GM12878 (cell line): ENCODE results near the gene MRPS27. TPM values are rescaled to one million over a fixed set of nuclear protein-coding genes. Genes with fewer than 3 reads are reported as not detected.

Experiments used
- ATAC-seq: fragments of 200-7000 bp; cut with Tn5 transposase; 3 replicates; pipeline ENCODE4 v1.9.1; 2020; ENCODE audit warnings: mild to moderate bottlenecking, moderate library complexity
- BruUV-seq: library from RNA; stranded (reverse); fragments of 400-500 nt; replicated peaks from 2 replicates; lab custom pipeline; 2021; lab: Mats Ljungman, UMichigan
- CTCF ChIA-PET: fragments of 300-600 bp; sonication (Branson Sonifier 250); formaldehyde crosslinking; extraction: SDS; loops from one replicate; lab custom pipeline; 2021; ENCODE audit warnings: inconsistent platforms; lab: Yijun Ruan, JAX
- POLR2A ChIA-PET: fragments of 350-600 bp; formaldehyde crosslinking; extraction: SDS; loops from one replicate; lab custom pipeline; 2021; ENCODE audit warnings: inconsistent platforms; lab: Charles Lee
- RAD21 ChIA-PET: fragments of 300-600 bp; sonication (Branson Sonifier 250); formaldehyde crosslinking; loops from one replicate; lab custom pipeline; 2023; ENCODE audit warnings: antibody characterized with exemption; ENCODE audit not compliant: unreplicated experiment; lab: Charles Lee
- SMC1A ChIA-PET: fragments of 300-600 bp; sonication (Branson Sonifier 250); formaldehyde crosslinking; loops from one replicate; lab custom pipeline; 2023; ENCODE audit not compliant: unreplicated experiment, uncharacterized antibody; lab: Charles Lee
- DNase-seq: peaks from one replicate; pipeline ENCODE4 v3.0.0-alpha.2; 2011; ENCODE audit warnings: low read depth, low spot score
- FAIRE-seq: peaks from 3 replicates; lab custom pipeline; 2011; peaks lifted over from hg19 to GRCh38; lab: Jason Lieb, UNC
- H2AFZ ChIP-seq: 2 replicates; pipeline ENCODE4 v1.6.0; 2011; ENCODE audit warnings: low read depth, low read length, control low read depth; ENCODE audit not compliant: control insufficient read depth
- H3K27ac ChIP-seq: 2 replicates; pipeline ENCODE4 v1.5.1; 2011; ENCODE audit warnings: control low read depth; ENCODE audit not compliant: control insufficient read depth, insufficient read depth
- H3K27me3 ChIP-seq, 2 experiments: replicated peaks in 1 of 2; 2 replicates each; pipeline versions ENCODE4 v1.6.0 to v1.6.1; 2011; ENCODE audit warnings: low read length in 1 of 2; ENCODE audit not compliant: control insufficient read depth in 2 of 2, insufficient read depth in 2 of 2
- H3K36me3 ChIP-seq, 2 experiments: 2 replicates each; pipeline ENCODE4 v1.5.1; 2011; ENCODE audit warnings: low read length in 1 of 2; ENCODE audit not compliant: control insufficient read depth in 2 of 2, insufficient read depth in 2 of 2
- H3K4me1 ChIP-seq: 2 replicates; pipeline ENCODE4 v1.6.1; 2011; ENCODE audit warnings: mild to moderate bottlenecking, low read length, moderate library complexity, mixed read lengths; ENCODE audit not compliant: control insufficient read depth, insufficient read depth
- H3K4me2 ChIP-seq: 2 replicates; pipeline ENCODE4 v1.6.0; 2011; ENCODE audit warnings: control low read depth; ENCODE audit not compliant: control insufficient read depth, insufficient read depth
- H3K4me3 ChIP-seq: fragments of 200-600 bp; sonication (generic); 2 replicates; pipeline ENCODE4 v1.5.1; 2016
- H3K79me2 ChIP-seq: 2 replicates; pipeline ENCODE4 v1.6.0; 2011; ENCODE audit warnings: low read length; ENCODE audit not compliant: control insufficient read depth, insufficient read depth
- H3K9ac ChIP-seq: 2 replicates; pipeline ENCODE4 v1.8.0; 2011; ENCODE audit warnings: low read length, control low read depth, mixed read lengths; ENCODE audit not compliant: control insufficient read depth, insufficient read depth
- H3K9me3 ChIP-seq: replicated peaks from 3 replicates; pipeline ENCODE4 v1.5.1; 2011; ENCODE audit warnings: mild to moderate bottlenecking, low read length; ENCODE audit not compliant: control insufficient read depth, insufficient read depth
- H4K20me1 ChIP-seq: 2 replicates; pipeline ENCODE4 v1.6.0; 2011; ENCODE audit not compliant: control insufficient read depth, insufficient read depth
- ATF7 ChIP-seq: fragments of 450-650 bp; IDR thresholded peaks from 2 replicates; pipeline ENCODE4 v1.6.1; 2016; ENCODE audit warnings: low read depth, mild to moderate bottlenecking
- BACH1 ChIP-seq: fragments of 450-650 bp; IDR thresholded peaks from 2 replicates; pipeline ENCODE4 v1.6.1; 2017; ENCODE audit warnings: mild to moderate bottlenecking, borderline replicate concordance
- ETV6 ChIP-seq, 2 experiments: fragments of 450-650 bp in 1 of 2; IDR thresholded peaks in 1 of 2; conservative IDR thresholded peaks in 1 of 2; 2 replicates each; pipeline ENCODE4 v1.6.1; 2014; ENCODE audit warnings: antibody characterized with exemption in 1 of 2, borderline replicate concordance in 1 of 2, low read depth in 1 of 2, mild to moderate bottlenecking in 1 of 2, moderate library complexity in 1 of 2
- HCFC1 ChIP-seq: fragments of 150-350 bp; IDR thresholded peaks from 2 replicates; pipeline ENCODE4 v1.6.1; 2014; ENCODE audit warnings: low read length
- MXI1 ChIP-seq: fragments of 150-350 bp; IDR thresholded peaks from 2 replicates; pipeline ENCODE4 v1.6.1; 2011; ENCODE audit warnings: low read depth, mild to moderate bottlenecking, inconsistent platforms, low read length, improper control_type of control experiment
- ZZZ3 ChIP-seq: IDR thresholded peaks from 2 replicates; pipeline ENCODE4 v1.6.1; 2011; ENCODE audit warnings: low read depth; ENCODE audit not compliant: control insufficient read depth, insufficient read length
- WGBS: methylation state at CpG from one replicate; pipeline ENCODE4 v1.1.6; 2016; ENCODE audit warnings: low lambda C conversion rate; ENCODE audit not compliant: insufficient replicate concordance, insufficient coverage; ENCODE audit errors: missing lambda C conversion rate; 5-methylcytosine and 5-hydroxymethylcytosine counted together
- in situ Hi-C: fragments of 300-500 bp; cut with MboI; formaldehyde crosslinking; loops from 9 replicates; pipeline ENCODE4 v1.14.3; 2018; ENCODE audit warnings: mixed read lengths
- intact Hi-C: fragments of 100-400 bp; cut with micrococcal nuclease; formaldehyde crosslinking; loops from one replicate; pipeline ENCODE4 v1.14.2; 2022; ENCODE audit not compliant: unreplicated experiment
- polyA plus RNA-seq, 11 experiments: library from polyadenylated mRNA; depleted of rRNA in 4 of 11; unstranded in 6 of 11; stranded (reverse) in 5 of 11; fragments of >200 nt; fragmentation: Nextera tagmentation in 4 of 11; fragmentation: Illumina TruSeq in 1 of 11; extraction: Ambion mirVana in 4 of 11; extraction: Trizol in 1 of 11; gene quantifications; 1 replicate in 1 of 11; 2 replicates in 10 of 11; pipeline versions ENCODE4 v1.2.1 to v1.2.3, GENCODE V29; 2011 to 2016; ENCODE audit warnings: inconsistent platforms in 2 of 11, missing spikeins in 2 of 11, low read depth in 1 of 11
- total RNA-seq, 4 experiments: library from RNA; depleted of rRNA in 3 of 4; stranded (reverse); fragments of >200 nt in 3 of 4; fragmentation: Illumina TruSeq in 1 of 4; extraction: Trizol in 1 of 4; gene quantifications; 2 replicates each; pipeline versions ENCODE4 v1.2.1 to v1.2.3, GENCODE V29; 2013 to 2021
- TF ChIP-seq, protein P1 (sequence below): IDR thresholded peaks from 2 replicates; pipeline ENCODE4 v1.6.1; 2011; ENCODE audit warnings: low read depth, mild to moderate bottlenecking, low read length, moderate library complexity, borderline replicate concordance; ENCODE audit errors: extremely low read depth
- TF ChIP-seq, protein P2 (sequence below): IDR thresholded peaks from 2 replicates; pipeline ENCODE4 v1.6.1; 2011; ENCODE audit warnings: borderline replicate concordance, low read depth, mild to moderate bottlenecking, moderate library complexity, low read length; ENCODE audit not compliant: insufficient read depth, poor library complexity, severe bottlenecking
- TF ChIP-seq, protein P3 (sequence below): fragments of 450-650 bp; formaldehyde crosslinking; IDR thresholded peaks from 2 replicates; pipeline ENCODE4 v1.4.0; 2020; ENCODE audit warnings: mild to moderate bottlenecking, moderate library complexity

Gene MRPS27
- total and polyA plus RNA-seq, 10 of the 15 experiments (the other 5 are each of a cell fraction or from before 2014, with no cell fraction given), result 61.0 to 128 (median 93.0) TPM

DNA sequence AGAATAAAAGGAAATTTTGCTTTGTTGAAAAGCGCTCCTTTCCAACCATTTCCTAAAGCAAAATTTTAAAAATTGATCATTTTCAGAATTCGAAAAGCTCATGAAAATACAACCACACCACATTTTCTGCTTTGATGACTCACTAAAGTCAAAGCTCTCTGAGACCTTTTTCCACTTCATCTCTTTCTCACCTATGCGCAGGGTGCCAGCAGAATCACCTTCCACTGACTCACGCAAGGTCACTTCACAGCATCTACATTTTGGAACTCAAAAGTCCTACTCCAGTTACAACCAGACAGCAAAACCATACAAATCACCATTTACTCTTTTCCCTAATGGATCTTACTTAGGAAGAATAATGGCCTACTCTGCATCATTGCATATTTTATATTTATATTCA lies 106.6 kb downstream of the MRPS27 start:
- TF ChIP-seq, protein P1, sequence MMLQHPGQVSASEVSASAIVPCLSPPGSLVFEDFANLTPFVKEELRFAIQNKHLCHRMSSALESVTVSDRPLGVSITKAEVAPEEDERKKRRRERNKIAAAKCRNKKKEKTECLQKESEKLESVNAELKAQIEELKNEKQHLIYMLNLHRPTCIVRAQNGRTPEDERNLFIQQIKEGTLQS, result no peak
- TF ChIP-seq ZZZ3, result no peak
- no TSS peak for BruUV-seq
- Histone ChIP-seq H3K4me3 (no peak overlapping the region), H2AFZ (no peak overlapping the region), H4K20me1 (no peaks in the 10 kb centered on the region), H3K9ac (no peak overlapping the region), H3K27me3 (no peaks in the 10 kb centered on the region), H3K79me2 (no peaks in the 10 kb centered on the region), H3K4me1 (no peaks in the 10 kb centered on the region), H3K36me3 (peaks cover 0 to 9% of the 10 kb centered on the region in 2 experiments; a peak in 2 of 4 replicates), H3K9me3 (no peaks in the 10 kb centered on the region), H3K27ac (no peak overlapping the region), H3K4me2 (no peak overlapping the region)
- ATAC-seq (no peak), DNase-seq (no peak), FAIRE-seq (no peak)
- CTCF ChIA-PET, result interaction anchor here (0.8 kb wide), 1 partner anchor 32 kb away, joined by 3 read pairs; no protein-coding TSS in a partner anchor
- in situ Hi-C loops (no loop called here), intact Hi-C loops (no loop called here)
- SMC1A ChIA-PET, result interaction anchor here (0.7 to 1.7 kb wide), 5 partner anchors 9 to 58 kb away, joined by 3 to 6 read pairs (median 3); no protein-coding TSS in a partner anchor
- RAD21 ChIA-PET, result no interaction called here
- POLR2A ChIA-PET, result no interaction called here
- WGBS, result 98% methylated on average over 4 of the region's 4 CpGs

DNA sequence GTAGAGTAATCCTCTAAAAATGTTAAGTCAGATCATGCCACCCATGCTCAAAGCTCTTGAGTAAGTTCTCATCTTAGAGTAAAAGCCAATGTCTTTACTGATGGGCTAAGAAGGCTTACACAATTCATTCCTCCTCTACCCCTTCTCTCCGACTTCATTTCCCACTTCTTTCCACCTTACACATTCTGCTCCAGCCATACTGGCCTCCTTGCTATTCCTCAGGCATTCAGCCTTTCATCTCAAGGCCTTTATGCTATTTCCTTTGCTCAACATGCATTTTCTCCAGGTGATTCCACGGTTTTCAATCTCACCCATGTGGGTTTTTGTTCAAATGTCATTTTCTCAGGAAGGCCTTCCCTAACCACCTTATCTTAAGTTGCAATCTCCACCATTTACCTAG lies 107.9 kb downstream of the MRPS27 start:
- H3K79me2 ChIP-seq, result no peaks in the 10 kb centered on the region
- CTCF ChIA-PET, result no interaction called here
- RAD21 ChIA-PET, result no interaction called here
- ATAC-seq (no peak), FAIRE-seq (no peak), DNase-seq (no peak)
- peaks cover 0 to 2% of the 10 kb centered on the region in 2 experiments; a peak in 1 of 4 replicates for H3K36me3 ChIP-seq
- SMC1A ChIA-PET, result no interaction called here
- H3K4me3 ChIP-seq, result no peak overlapping the region
- intact Hi-C loops (no loop called here), in situ Hi-C loops (no loop called here)
- H4K20me1 ChIP-seq, result no peaks in the 10 kb centered on the region
- POLR2A ChIA-PET, result no interaction called here
- BruUV-seq, result no TSS peak
- WGBS, result 98% methylated on average over 2 of the region's 2 CpGs
- H3K4me1 ChIP-seq, result no peaks in the 10 kb centered on the region
- H3K9me3 ChIP-seq, result no peaks in the 10 kb centered on the region
- H3K27ac ChIP-seq, result no peak overlapping the region
- H3K27me3 ChIP-seq, result no peaks in the 10 kb centered on the region
- no peak overlapping the region for H3K4me2 ChIP-seq
- H2AFZ ChIP-seq, result no peak overlapping the region
- H3K9ac ChIP-seq, result no peak overlapping the region
- TF ChIP-seq, protein P2, sequence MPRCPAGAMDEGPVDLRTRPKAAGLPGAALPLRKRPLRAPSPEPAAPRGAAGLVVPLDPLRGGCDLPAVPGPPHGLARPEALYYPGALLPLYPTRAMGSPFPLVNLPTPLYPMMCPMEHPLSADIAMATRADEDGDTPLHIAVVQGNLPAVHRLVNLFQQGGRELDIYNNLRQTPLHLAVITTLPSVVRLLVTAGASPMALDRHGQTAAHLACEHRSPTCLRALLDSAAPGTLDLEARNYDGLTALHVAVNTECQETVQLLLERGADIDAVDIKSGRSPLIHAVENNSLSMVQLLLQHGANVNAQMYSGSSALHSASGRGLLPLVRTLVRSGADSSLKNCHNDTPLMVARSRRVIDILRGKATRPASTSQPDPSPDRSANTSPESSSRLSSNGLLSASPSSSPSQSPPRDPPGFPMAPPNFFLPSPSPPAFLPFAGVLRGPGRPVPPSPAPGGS, result no peak
- TF ChIP-seq, protein P3, sequence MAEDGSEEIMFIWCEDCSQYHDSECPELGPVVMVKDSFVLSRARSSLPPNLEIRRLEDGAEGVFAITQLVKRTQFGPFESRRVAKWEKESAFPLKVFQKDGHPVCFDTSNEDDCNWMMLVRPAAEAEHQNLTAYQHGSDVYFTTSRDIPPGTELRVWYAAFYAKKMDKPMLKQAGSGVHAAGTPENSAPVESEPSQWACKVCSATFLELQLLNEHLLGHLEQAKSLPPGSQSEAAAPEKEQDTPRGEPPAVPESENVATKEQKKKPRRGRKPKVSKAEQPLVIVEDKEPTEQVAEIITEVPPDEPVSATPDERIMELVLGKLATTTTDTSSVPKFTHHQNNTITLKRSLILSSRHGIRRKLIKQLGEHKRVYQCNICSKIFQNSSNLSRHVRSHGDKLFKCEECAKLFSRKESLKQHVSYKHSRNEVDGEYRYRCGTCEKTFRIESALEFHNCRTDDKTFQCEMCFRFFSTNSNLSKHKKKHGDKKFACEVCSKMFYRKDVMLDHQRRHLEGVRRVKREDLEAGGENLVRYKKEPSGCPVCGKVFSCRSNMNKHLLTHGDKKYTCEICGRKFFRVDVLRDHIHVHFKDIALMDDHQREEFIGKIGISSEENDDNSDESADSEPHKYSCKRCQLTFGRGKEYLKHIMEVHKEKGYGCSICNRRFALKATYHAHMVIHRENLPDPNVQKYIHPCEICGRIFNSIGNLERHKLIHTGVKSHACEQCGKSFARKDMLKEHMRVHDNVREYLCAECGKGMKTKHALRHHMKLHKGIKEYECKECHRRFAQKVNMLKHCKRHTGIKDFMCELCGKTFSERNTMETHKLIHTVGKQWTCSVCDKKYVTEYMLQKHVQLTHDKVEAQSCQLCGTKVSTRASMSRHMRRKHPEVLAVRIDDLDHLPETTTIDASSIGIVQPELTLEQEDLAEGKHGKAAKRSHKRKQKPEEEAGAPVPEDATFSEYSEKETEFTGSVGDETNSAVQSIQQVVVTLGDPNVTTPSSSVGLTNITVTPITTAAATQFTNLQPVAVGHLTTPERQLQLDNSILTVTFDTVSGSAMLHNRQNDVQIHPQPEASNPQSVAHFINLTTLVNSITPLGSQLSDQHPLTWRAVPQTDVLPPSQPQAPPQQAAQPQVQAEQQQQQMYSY (CRISPR knock-in tag), result no peak
- TF ChIP-seq ATF7 (no peak), MXI1 (no peak), ETV6 (conservative IDR thresholded peaks at IDR 0.05 in 1 of 2, IDR thresholded peaks at IDR 0.05 in 1 of 2; ENCODE audit: borderline replicate concordance in 1 of 2, low read depth in 1 of 2) (no peak), HCFC1 (no peak), BACH1 (no peak)
